ENCODE measurements around the gene PILRB.

Gene PILRB

GRCh38 chr7:100407285-100408180, 49.6 kb downstream of the PILRB start:
- DNase-seq, result peak; percentile 39

GRCh38 chr7:100411101-100411500, 53.2 kb downstream of the PILRB start:
- no peak for DNase-seq

- DNase-seq, result no peak
These were observed 55.4 kb downstream of the PILRB start for GRCh38 chr7:100413346-100413745.

GRCh38 chr7:100413889-100414288, 56.0 kb downstream of the PILRB start:
- no peak for DNase-seq

- no peak for DNase-seq
These were observed 57.5 kb downstream of the PILRB start for GRCh38 chr7:100415448-100415847.

All from CD4-positive, alpha-beta T cell treated with Interferon gamma for 1 hour (primary cell).